A204.1 (cell line): ENCODE measurements around the gene SF3B3.
"Not testable (repeated sequence)": the region's sequence is repeated elsewhere in the genome, so short reads cannot be mapped to it uniquely, and the experiment has no call there.

Experiments
- FAIRE-seq: peaks from 2 replicates; lab custom pipeline; 2012; peaks lifted over from hg19 to GRCh38; lab: Jason Lieb, UNC

The SF3B3 gene

GRCh38 chr16:70568601-70569237 is 45.1 kb downstream of the SF3B3 start:
- no peak for FAIRE-seq

GRCh38 chr16:70569752-70570151 is 46.1 kb downstream of the SF3B3 start:
- no peak for FAIRE-seq

- no peak for FAIRE-seq
These were observed 47.5 kb downstream of the SF3B3 start for GRCh38 chr16:70570967-70571570.

GRCh38 chr16:70571623-70572022 is 48.0 kb downstream of the SF3B3 start:
- no peak for FAIRE-seq

- no peak for FAIRE-seq
These were observed 48.7 kb downstream of the SF3B3 start for GRCh38 chr16:70572050-70572925.

GRCh38 chr16:70572926-70573270 is 49.3 kb downstream of the SF3B3 start:
- no peak for FAIRE-seq

GRCh38 chr16:70573451-70574121 is 50.0 kb downstream of the SF3B3 start:
- no peak for FAIRE-seq

- no peak for FAIRE-seq
These were observed 51.1 kb downstream of the SF3B3 start for GRCh38 chr16:70574595-70575271.

- FAIRE-seq = no peak
These were observed 51.8 kb downstream of the SF3B3 start for GRCh38 chr16:70575376-70575775.

- FAIRE-seq = no peak
These were observed 53.0 kb downstream of the SF3B3 start for GRCh38 chr16:70576431-70577255.

- no peak for FAIRE-seq
These were observed 53.7 kb downstream of the SF3B3 start for GRCh38 chr16:70577256-70577698.

GRCh38 chr16:70578035-70578434 is 54.4 kb downstream of the SF3B3 start:
- FAIRE-seq = no peak

- FAIRE-seq = no peak
These were observed 55.6 kb downstream of the SF3B3 start for GRCh38 chr16:70579248-70579647.

GRCh38 chr16:70579648-70580630 is 56.3 kb downstream of the SF3B3 start:
- no peak for FAIRE-seq

GRCh38 chr16:70582280-70582978 is 58.8 kb downstream of the SF3B3 start:
- FAIRE-seq = no peak

GRCh38 chr16:70586731-70587130 is 63.1 kb downstream of the SF3B3 start:
- no peak for FAIRE-seq

- FAIRE-seq = no peak
These were observed 64.9 kb downstream of the SF3B3 start for GRCh38 chr16:70588565-70588964.

GRCh38 chr16:70589416-70589815 is 65.8 kb downstream of the SF3B3 start:
- not testable (repeated sequence) for FAIRE-seq

- no peak for FAIRE-seq
These were observed 66.4 kb downstream of the SF3B3 start for GRCh38 chr16:70589998-70590471.
